Mesodermal cell (in vitro differentiated cells): ENCODE results near the gene PAIP2. TPM values are rescaled to one million over a fixed set of nuclear protein-coding genes. Genes with fewer than 3 reads are reported as not detected.

Experiments
- H3K27ac ChIP-seq: 2 replicates; pipeline ENCODE4 v1.7.0; 2013; ENCODE audit warnings: mild to moderate bottlenecking, low read depth, low read length, moderate library complexity; ENCODE audit not compliant: severe bottlenecking
- H3K36me3 ChIP-seq: 2 replicates; pipeline ENCODE4 v1.7.1; 2013; ENCODE audit warnings: mild to moderate bottlenecking, low read length, moderate library complexity; ENCODE audit not compliant: control insufficient read depth, insufficient read depth
- H3K4me1 ChIP-seq: one replicate; pipeline ENCODE4 v1.7.1; 2013; ENCODE audit warnings: mild to moderate bottlenecking, low read length; ENCODE audit not compliant: insufficient read depth, control insufficient read depth, poor library complexity, severe bottlenecking
- H3K4me3 ChIP-seq: 2 replicates; pipeline ENCODE4 v1.7.0; 2013; ENCODE audit warnings: low read length, control low read depth, mild to moderate bottlenecking; ENCODE audit not compliant: insufficient read depth, poor library complexity, severe bottlenecking; ENCODE audit errors: extremely low read depth
- H3K9me3 ChIP-seq: 2 replicates; pipeline ENCODE4 v1.7.1; 2013; ENCODE audit warnings: mild to moderate bottlenecking, low read length, moderate library complexity; ENCODE audit not compliant: control insufficient read depth
- WGBS, 2 experiments: methylation state at CpG; one replicate each; pipeline ENCODE4 v1.1.5; 2013; ENCODE audit warnings: missing lambda C conversion rate in 2 of 2; ENCODE audit not compliant: insufficient coverage in 2 of 2; 5-methylcytosine and 5-hydroxymethylcytosine counted together
- polyA plus RNA-seq, 2 experiments: library from polyadenylated mRNA; stranded (reverse); fragments of 50-300 nt; gene quantifications; one replicate each; pipeline ENCODE4 v1.2.3, GENCODE V29; 2013

Gene PAIP2, protein sequence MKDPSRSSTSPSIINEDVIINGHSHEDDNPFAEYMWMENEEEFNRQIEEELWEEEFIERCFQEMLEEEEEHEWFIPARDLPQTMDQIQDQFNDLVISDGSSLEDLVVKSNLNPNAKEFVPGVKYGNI
- 152 TPM for polyA plus RNA-seq (2013, experiment 1 of 2)
- 152 TPM for polyA plus RNA-seq (2013, experiment 2 of 2)

GRCh38 chr5:139341689-139342422, at the start of gene PAIP2:
Gene PAIP2 (plus strand): TSS chr5:139341854. CDS start chr5:139363785, 21,931 bp downstream.
- WGBS, 2 experiments, result 0 to 1% methylated on average over 42 to 49 of the region's 66 CpGs
- no peaks in the 10 kb centered on the region for H3K9me3 ChIP-seq

DNA sequence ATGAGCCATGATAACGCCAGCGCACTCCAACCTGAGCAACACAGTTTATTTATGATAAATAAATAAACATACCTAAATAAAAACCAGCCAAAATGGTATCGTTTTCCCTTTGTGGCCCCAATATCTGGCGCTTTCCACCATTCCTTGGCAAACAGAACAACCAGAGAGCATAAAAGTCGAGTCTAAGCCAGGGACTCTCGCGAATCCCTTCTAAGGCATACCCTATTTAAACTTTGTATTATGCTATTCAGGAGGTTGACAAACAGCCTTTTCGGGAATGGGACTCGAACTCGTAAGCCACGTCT, 48.5 kb upstream of the PAIP2 start:
- Histone ChIP-seq H3K9me3 (no peaks in the 10 kb centered on the region), H3K36me3 (no peaks in the 10 kb centered on the region), H3K4me1 (peaks cover 9% of the 10 kb centered on the region), H3K27ac (peak overlapping the region; percentile 36), H3K4me3 (peak overlapping the region; percentile 89)
- WGBS, 2 experiments, result 37 to 40% methylated on average over 8 to 9 of the region's 11 CpGs

More at GRCh38 chr5:139341689-139342422, at the start of gene PAIP2:
- Histone ChIP-seq H3K4me1 (peaks cover 3% of the 10 kb centered on the region), H3K36me3 (peaks cover 37% of the 10 kb centered on the region), H3K27ac (peak within 1 kb of the TSS; percentile 100), H3K4me3 (peak within 1 kb of the TSS; percentile 95)

DNA sequence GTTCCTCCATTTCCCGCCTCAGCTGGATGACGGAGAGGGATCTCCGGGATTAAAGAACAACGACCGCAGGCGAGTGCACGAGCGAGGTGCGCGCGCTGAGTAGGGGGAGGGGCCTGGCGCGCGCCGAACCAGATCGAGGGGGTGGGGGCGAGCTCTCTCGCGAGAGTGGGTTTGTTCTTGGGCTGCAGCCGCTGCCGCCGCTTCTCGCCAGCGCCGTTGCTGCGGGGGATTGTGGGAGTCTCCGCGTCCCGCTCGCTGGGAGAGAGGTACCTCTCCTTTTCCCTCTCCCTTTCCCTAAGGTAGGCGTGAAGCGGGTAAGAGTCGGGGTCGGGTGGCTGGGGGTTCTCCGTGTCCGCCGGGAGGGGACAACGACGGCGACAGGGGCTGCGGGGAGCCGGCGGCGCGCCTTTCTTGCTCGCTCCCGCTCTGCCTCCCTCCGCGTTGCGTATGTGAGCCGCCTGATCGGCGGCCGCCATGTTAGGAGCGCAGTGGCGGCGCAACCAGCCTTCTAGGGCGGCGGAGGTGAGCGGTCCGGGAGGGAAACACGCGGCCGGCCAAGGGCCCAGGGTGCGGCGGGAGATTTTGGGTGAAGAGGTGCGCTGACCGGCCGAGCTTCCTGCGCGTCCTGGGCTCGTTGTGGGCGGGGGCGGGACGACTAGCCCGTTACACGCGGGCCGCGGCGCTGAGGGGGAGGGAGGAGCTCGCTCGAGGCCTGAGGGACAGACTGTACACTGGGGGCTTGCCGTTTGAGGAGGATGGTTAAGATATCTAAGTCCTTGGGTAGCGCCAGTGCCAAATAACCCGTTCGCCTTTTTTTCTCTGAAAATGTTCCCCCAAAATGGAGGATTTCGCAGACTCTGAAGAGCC, 47.9 kb upstream of the PAIP2 start, which contains the start of gene MATR3:
TSS of gene MATR3 (plus strand) at position 234 of the 867 bp plus-strand sequence. CDS start 13,676 bp downstream, outside the sequence.
- peak within 1 kb of the TSS; percentile 99 for H3K27ac ChIP-seq
- no peaks in the 10 kb centered on the region for H3K36me3 ChIP-seq
- peak within 1 kb of the TSS; percentile 89 for H3K4me3 ChIP-seq
- peaks cover 9% of the 10 kb centered on the region for H3K4me1 ChIP-seq
- no peaks in the 10 kb centered on the region for H3K9me3 ChIP-seq
- WGBS, 2 experiments, result 0% methylated on average over 52 to 53 of the region's 88 CpGs

DNA sequence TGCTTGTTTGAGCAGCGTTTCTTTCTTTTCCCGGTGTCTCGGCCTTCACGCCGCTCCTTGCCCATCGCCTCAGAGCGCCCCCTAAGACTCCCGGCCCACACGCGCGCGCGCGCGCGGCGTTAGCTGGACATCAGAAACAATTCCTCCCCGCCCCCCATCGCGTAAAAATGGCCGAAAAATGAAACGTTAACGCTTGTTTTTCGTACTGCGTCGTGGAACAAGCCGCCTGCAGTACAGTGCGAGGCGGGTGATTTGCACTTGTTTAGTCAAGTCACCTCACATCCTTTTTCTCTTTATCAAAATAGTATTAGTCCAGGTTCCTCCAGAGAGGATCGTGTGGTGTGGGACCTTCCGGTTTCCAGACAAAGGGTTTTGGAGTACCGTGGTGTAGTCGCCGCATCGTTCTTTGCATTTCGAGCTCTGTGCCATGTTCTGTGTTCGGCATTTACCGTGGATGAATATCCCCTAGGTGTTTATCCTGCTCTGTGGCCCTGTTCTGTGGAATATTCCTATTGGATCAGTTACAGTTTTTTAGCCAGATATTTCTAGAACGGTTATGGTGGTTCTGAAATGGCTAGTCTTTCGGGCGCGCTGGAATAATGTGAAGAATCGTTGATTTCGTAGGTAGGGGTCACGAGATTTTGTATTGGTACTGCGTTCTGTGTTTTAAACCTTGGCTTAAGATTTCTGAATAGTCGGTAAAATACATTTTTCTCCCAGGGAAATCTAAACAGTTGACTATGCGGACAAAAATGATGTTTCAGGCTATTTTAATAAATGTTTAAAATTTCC, 47.1 kb upstream of the PAIP2 start:
- WGBS, 2 experiments, result 1% methylated on average over 20 to 38 of the region's 48 CpGs
- H3K9me3 ChIP-seq, result no peaks in the 10 kb centered on the region
- peak overlapping the region; percentile 89 for H3K4me3 ChIP-seq
- peaks cover 9% of the 10 kb centered on the region for H3K4me1 ChIP-seq
- peak overlapping the region; percentile 99 for H3K27ac ChIP-seq
- peaks cover 3% of the 10 kb centered on the region for H3K36me3 ChIP-seq

- peak overlapping the region; percentile 89 for H3K4me3 ChIP-seq
- 43 to 58% methylated on average over 7 to 8 of the region's 16 CpGs for WGBS, 2 experiments
- peaks cover 9% of the 10 kb centered on the region for H3K4me1 ChIP-seq
- H3K9me3 ChIP-seq, result no peaks in the 10 kb centered on the region
- peaks cover 5% of the 10 kb centered on the region for H3K36me3 ChIP-seq
- peak overlapping the region; percentile 99 for H3K27ac ChIP-seq
Measured at GRCh38 chr5:139295346-139296057, 46.2 kb upstream of the PAIP2 start.

DNA sequence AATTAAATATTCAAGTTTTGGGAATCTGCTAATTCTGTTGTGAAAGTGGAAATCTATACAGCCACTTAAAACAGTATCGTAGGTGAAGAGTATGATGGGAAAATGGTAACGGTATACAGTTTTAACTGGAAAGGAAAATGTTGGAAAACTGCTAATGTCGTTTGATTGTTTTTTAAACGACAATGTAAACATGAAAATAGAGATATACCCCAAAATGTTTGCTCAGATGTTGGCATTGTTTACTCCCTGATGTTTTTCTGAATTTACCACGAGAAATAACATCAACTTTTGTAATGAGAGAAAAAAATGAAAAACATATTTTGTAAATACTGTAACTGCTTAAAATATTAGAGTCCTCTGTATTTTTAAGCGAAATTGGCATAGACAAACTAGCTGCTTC, 45.5 kb upstream of the PAIP2 start:
- Histone ChIP-seq H3K36me3 (peaks cover 5% of the 10 kb centered on the region), H3K27ac (no peak overlapping the region), H3K4me1 (peaks cover 9% of the 10 kb centered on the region), H3K9me3 (no peaks in the 10 kb centered on the region), H3K4me3 (peak overlapping the region; percentile 89)
- 59 to 70% methylated on average over 4 to 5 of the region's 6 CpGs for WGBS, 2 experiments

- Histone ChIP-seq H3K36me3 (peaks cover 10% of the 10 kb centered on the region), H3K27ac (no peak overlapping the region), H3K4me1 (peaks cover 9% of the 10 kb centered on the region), H3K9me3 (no peaks in the 10 kb centered on the region), H3K4me3 (no peak overlapping the region)
- WGBS, 2 experiments, result 73 to 84% methylated on average over 7 to 8 of the region's 12 CpGs
Measured at GRCh38 chr5:139296862-139297326, 44.8 kb upstream of the PAIP2 start.

- peaks cover 9% of the 10 kb centered on the region for H3K4me1 ChIP-seq
- H3K36me3 ChIP-seq, result peaks cover 10% of the 10 kb centered on the region
- H3K27ac ChIP-seq, result no peak overlapping the region
- no CpG with 5 or more reads among the region's 2 CpGs for WGBS, 2 experiments
- no peaks in the 10 kb centered on the region for H3K9me3 ChIP-seq
- no peak overlapping the region for H3K4me3 ChIP-seq
Measured at GRCh38 chr5:139297439-139298133, 44.1 kb upstream of the PAIP2 start.

DNA sequence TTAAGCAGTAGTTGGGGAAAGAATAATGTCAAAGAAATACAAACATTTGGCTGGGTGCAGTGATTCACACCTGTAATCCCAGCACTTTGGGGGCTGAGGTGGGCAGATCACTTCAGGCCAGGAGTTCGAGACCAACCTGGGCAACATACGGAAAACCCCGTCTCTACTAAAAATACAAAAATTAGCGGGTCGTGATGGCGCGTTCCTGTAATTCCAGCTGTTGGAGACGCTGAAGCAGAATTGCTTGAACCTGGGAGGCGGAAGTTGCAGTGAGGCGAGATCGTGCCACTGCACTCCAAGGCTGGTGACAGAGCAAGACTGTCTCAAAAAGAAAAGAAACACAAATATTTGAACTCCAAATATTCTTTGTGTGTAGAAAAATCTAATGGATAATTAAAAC, 43.4 kb upstream of the PAIP2 start:
- peaks cover 9% of the 10 kb centered on the region for H3K4me1 ChIP-seq
- peaks cover 10% of the 10 kb centered on the region for H3K36me3 ChIP-seq
- H3K4me3 ChIP-seq, result no peak overlapping the region
- H3K27ac ChIP-seq, result no peak overlapping the region
- H3K9me3 ChIP-seq, result no peaks in the 10 kb centered on the region
- WGBS, 2 experiments, result 90 to 94% methylated on average over 8 to 11 of the region's 11 CpGs
